Measurements from ENCODE around the gene SPACA4.

Gene SPACA4, protein sequence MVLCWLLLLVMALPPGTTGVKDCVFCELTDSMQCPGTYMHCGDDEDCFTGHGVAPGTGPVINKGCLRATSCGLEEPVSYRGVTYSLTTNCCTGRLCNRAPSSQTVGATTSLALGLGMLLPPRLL

DNA sequence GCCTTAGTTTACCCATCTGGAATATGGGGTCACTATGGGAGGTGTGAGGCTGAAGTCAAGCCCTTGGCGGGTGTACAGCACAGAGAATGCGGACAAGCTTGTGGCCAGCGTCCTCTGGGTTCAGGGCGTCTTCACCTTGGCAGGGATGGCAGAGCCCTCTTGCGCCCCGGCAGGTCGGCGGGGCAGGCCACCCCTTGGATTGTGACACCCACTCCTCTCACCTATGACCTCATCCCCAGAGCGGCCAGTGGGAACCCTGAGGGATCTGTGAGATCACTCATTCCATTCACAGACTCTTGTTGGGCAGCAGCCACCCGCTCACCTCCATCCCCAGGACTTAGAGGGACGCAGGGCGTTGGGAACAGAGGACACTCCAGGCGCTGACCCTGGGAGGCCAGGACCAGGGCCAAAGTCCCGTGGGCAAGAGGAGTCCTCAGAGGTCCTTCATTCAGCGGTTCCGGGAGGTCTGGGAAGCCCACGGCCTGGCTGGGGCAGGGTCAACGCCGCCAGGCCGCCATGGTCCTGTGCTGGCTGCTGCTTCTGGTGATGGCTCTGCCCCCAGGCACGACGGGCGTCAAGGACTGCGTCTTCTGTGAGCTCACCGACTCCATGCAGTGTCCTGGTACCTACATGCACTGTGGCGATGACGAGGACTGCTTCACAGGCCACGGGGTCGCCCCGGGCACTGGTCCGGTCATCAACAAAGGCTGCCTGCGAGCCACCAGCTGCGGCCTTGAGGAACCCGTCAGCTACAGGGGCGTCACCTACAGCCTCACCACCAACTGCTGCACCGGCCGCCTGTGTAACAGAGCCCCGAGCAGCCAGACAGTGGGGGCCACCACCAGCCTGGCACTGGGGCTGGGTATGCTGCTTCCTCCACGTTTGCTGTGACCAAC lies at the start of gene SPACA4:
SPACA4 (plus strand) TSS at position 280 of the 896 bp plus-strand sequence; CDS start at position 517, 237 bp downstream.
- H3K36me3 ChIP-seq, result no peaks in the 10 kb centered on the region
- peaks cover 0 to under 1% (median 0%) of the 10 kb centered on the region in 11 experiments; a peak in 1 of 22 replicates for H4K20me1 ChIP-seq
- H3K27ac ChIP-seq, result no peak within 1 kb of the TSS; a peak in 1 of 22 replicates
- no peak for TF ChIP-seq Cebpa-rat (IDR thresholded peaks at IDR 0.05)
- H3K4me1 ChIP-seq, result peaks cover 8 to 23% (median 13%) of the 10 kb centered on the region in 10 experiments; a peak in 17 of 20 replicates
- no peak within 1 kb of the TSS for H3K4me3 ChIP-seq
- H3K9me3 ChIP-seq (replicated peaks in 1 of 11), result no peaks in the 10 kb centered on the region
- H3K27me3 ChIP-seq, result no peaks in the 10 kb centered on the region
- no peak within 1 kb of the TSS for H3K4me2 ChIP-seq
- peak within 1 kb of the TSS in 4 of 11 experiments; percentile 3 to 12 (median 8); a peak in 2 of 22 replicates for H3K9ac ChIP-seq

DNA sequence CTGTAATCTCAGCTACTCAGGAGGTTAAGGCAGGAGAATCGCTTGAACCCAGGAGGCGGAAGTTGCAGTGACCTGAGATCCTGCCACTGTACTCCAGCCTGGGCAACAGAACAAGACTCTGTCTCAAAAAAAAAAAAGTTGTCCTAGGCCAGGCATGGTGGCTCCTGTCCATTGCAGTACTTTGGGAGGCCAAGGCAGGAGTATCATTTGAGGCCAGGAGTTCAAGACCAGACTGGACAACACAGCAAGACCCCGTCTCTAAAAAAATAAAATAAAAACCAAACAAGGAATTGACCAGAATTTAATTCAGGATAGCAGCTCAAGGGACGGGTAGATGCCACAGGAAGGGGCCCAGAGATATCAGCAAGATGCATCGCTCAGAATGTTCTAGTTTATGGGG lies 49.7 kb upstream of the SPACA4 start:
- Histone ChIP-seq H3K9me3 (replicated peaks in 1 of 11) (no peaks in the 10 kb centered on the region), H4K20me1 (no peaks in the 10 kb centered on the region), H3K27ac (no peak overlapping the region), H3K9ac (no peak overlapping the region), H3K27me3 (peaks cover 0 to 12% (median 4%) of the 10 kb centered on the region in 11 experiments; a peak in 6 of 22 replicates), H3K36me3 (no peaks in the 10 kb centered on the region), H3K4me2 (no peak overlapping the region), H3K4me1 (peaks cover 0 to 17% (median 10%) of the 10 kb centered on the region in 10 experiments; a peak in 13 of 20 replicates), H3K4me3 (no peak overlapping the region)
- TF ChIP-seq Cebpa-rat (IDR thresholded peaks at IDR 0.05), result no peak

DNA sequence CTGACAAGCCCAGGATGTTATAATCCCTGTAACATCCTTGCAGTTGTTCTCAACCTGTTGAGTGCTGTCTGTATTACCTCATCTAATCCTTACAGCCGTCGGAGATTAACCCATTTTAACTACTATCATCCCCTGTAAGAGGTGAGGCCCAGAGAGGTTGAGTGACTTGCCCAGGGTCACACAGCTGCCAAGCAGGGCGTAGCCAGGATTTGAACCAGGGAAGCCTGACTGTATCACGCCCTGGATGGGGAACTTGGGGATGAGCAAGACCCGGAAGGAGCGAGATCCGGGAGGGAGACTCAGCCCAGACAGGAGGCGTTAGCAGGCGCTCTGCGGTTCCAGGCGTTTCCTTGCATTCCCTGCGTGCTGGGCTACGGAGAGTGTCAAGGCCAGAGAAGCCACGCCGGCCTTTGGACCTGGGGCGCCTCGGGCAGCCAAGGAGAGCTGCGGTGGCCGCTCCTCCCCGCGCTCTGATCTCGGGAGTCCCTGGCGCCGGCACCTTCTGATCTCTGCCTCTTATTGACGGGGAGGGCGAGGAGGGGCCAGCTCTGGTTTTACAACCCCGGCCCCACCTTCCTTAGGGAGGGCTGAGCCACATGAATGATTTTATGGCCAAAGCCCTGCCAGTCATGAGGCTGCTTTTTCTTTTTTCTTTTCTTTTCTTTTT lies 48.4 kb upstream of the SPACA4 start:
- no peaks in the 10 kb centered on the region for H3K36me3 ChIP-seq
- peaks cover 0 to 20% (median 12%) of the 10 kb centered on the region in 10 experiments; a peak in 15 of 20 replicates for H3K4me1 ChIP-seq
- peak overlapping the region in 5 of 11 experiments; percentile 24 to 58 (median 35); a peak in 9 of 22 replicates for H3K27ac ChIP-seq
- H3K9me3 ChIP-seq (replicated peaks in 1 of 11), result no peaks in the 10 kb centered on the region
- peak overlapping the region in 4 of 10 experiments; percentile 18 to 35 (median 20); a peak in 3 of 20 replicates for H3K4me3 ChIP-seq
- H3K9ac ChIP-seq, result peak overlapping the region in 9 of 11 experiments; percentile 1 to 65 (median 43); a peak in 11 of 22 replicates
- no peaks in the 10 kb centered on the region for H4K20me1 ChIP-seq
- H3K27me3 ChIP-seq, result peaks cover 0 to 12% (median 4%) of the 10 kb centered on the region in 11 experiments; a peak in 6 of 22 replicates
- peak overlapping the region; percentile 13 to 79 (median 61); a peak in 21 of 22 replicates for H3K4me2 ChIP-seq
- TF ChIP-seq Cebpa-rat (IDR thresholded peaks at IDR 0.05), result no peak

DNA sequence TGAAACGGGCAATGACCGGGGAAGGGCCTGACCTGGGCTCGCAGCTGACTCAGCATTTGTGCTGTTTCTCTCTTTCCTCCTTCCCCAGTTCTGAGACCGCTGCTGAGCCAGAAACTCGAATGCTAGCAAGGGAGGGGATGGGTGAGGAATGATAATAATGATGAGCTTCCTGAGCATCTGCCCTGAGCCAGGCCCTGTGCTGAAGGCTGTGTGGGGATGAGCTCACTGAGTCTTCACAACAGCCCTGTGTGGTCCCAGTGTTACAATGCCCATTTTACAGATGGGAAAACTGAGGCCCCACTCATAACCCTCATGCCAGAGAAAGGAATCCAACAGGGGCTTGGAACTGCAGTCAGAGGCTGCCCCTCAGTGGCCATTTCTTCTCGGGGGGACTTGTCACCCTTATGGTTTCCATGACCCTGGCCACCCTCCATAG lies 46.4 kb upstream of the SPACA4 start:
- TF ChIP-seq Cebpa-rat (IDR thresholded peaks at IDR 0.05), result no peak
- H3K4me1 ChIP-seq, result peaks cover 0 to 34% (median 24%) of the 10 kb centered on the region in 10 experiments; a peak in 16 of 20 replicates
- H4K20me1 ChIP-seq, result no peaks in the 10 kb centered on the region
- peaks cover 0 to 12% (median 4%) of the 10 kb centered on the region in 11 experiments; a peak in 6 of 22 replicates for H3K27me3 ChIP-seq
- H3K27ac ChIP-seq, result no peak overlapping the region
- H3K9ac ChIP-seq, result no peak overlapping the region
- H3K4me3 ChIP-seq, result no peak overlapping the region
- no peaks in the 10 kb centered on the region for H3K9me3 ChIP-seq (replicated peaks in 1 of 11)
- no peaks in the 10 kb centered on the region for H3K36me3 ChIP-seq
- H3K4me2 ChIP-seq, result no peak overlapping the region

DNA sequence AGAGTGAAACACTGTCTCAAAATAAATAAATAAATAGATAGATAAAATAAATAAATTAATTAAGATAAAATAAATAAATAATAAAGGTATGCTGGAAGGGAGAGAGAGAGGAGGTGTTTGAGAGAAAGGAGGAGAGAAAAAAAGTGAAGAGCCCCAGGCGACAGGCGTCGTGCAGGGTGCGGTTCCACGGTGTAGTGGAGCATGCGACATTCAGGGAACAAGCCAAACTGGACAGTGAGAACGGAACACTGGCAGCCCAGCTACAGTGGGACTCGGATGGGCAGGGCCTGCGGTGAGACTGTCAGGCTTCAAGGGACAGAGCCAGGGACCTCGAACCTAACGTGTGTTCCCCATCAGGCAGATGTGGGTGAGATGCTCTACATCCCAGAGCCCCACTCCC lies 45.1 kb upstream of the SPACA4 start:
- peaks cover 0 to 12% (median 4%) of the 10 kb centered on the region in 11 experiments; a peak in 6 of 22 replicates for H3K27me3 ChIP-seq
- no peak overlapping the region for H3K4me3 ChIP-seq
- H3K9me3 ChIP-seq (replicated peaks in 1 of 11), result no peaks in the 10 kb centered on the region
- no peak overlapping the region for H3K9ac ChIP-seq
- no peak overlapping the region for H3K4me2 ChIP-seq
- no peaks in the 10 kb centered on the region for H3K36me3 ChIP-seq
- TF ChIP-seq Cebpa-rat (IDR thresholded peaks at IDR 0.05), result no peak
- no peak overlapping the region for H3K27ac ChIP-seq
- H4K20me1 ChIP-seq, result no peaks in the 10 kb centered on the region
- H3K4me1 ChIP-seq, result peaks cover 0 to 34% (median 24%) of the 10 kb centered on the region in 10 experiments; a peak in 16 of 20 replicates

DNA sequence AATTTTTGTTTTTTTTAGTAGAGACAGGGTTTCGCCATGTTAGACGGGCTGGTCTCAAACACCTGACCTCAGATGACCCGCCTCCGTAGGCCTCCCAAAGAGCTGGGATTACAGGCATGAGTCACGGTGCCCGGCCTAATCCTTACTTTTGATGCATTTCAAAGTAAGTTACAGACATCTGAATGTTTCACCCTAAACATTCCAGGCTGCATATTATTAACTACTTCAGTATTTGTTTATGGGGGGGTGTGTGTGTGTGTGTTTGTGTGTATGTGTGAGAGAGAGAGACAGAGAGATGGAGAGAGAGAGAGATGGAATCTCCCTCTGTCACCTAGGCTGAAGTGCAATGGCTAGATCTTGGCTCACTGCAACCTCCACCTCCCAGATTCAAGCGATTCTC lies 41.5 kb upstream of the SPACA4 start:
- Histone ChIP-seq H3K36me3 (no peaks in the 10 kb centered on the region), H3K4me3 (no peak overlapping the region), H3K9me3 (replicated peaks in 1 of 11) (no peaks in the 10 kb centered on the region), H3K27ac (no peak overlapping the region; a peak in 1 of 22 replicates), H3K27me3 (no peaks in the 10 kb centered on the region), H3K4me2 (no peak overlapping the region), H3K9ac (no peak overlapping the region), H4K20me1 (no peaks in the 10 kb centered on the region; a peak in 1 of 22 replicates), H3K4me1 (peaks cover 10 to 44% (median 33%) of the 10 kb centered on the region in 10 experiments)
- no peak for TF ChIP-seq Cebpa-rat (IDR thresholded peaks at IDR 0.05)

DNA sequence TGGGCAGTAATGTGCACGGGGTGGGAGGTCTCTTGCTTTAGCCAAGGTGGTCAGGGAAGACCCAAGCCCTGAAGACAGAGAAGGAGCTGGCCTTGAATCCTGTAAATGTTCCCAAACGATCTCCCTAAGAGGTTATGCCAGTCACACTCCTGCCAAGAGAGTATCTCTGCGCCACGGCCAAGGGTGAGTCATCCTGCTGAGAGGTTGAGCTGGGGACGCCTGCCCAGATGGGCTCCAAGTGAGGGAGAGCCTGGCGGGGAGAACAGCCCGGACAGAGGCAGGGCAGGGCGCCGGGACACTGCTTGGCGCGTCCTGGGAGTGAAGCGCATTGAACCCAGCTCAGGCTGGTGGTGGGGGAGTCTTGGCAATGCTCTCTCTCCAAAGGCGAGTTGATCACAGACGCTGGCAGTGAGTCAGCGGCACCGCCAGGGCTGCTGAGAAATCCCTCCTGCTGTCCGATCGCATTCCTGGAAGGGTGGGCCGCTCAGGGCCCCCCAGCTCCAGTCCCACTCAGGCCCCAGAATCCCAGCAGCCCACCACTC lies 38.1 kb upstream of the SPACA4 start:
- H3K4me3 ChIP-seq, result no peak overlapping the region
- H4K20me1 ChIP-seq, result no peaks in the 10 kb centered on the region; a peak in 1 of 22 replicates
- H3K4me1 ChIP-seq, result peaks cover 10 to 36% (median 29%) of the 10 kb centered on the region in 10 experiments
- H3K9me3 ChIP-seq (replicated peaks in 1 of 11), result no peaks in the 10 kb centered on the region
- H3K36me3 ChIP-seq, result no peaks in the 10 kb centered on the region
- no peak overlapping the region for H3K27ac ChIP-seq
- H3K27me3 ChIP-seq, result no peaks in the 10 kb centered on the region
- H3K9ac ChIP-seq, result no peak overlapping the region
- H3K4me2 ChIP-seq, result peak overlapping the region in 7 of 11 experiments; percentile 35 to 62 (median 48); a peak in 10 of 22 replicates
- no peak for TF ChIP-seq Cebpa-rat (IDR thresholded peaks at IDR 0.05)

DNA sequence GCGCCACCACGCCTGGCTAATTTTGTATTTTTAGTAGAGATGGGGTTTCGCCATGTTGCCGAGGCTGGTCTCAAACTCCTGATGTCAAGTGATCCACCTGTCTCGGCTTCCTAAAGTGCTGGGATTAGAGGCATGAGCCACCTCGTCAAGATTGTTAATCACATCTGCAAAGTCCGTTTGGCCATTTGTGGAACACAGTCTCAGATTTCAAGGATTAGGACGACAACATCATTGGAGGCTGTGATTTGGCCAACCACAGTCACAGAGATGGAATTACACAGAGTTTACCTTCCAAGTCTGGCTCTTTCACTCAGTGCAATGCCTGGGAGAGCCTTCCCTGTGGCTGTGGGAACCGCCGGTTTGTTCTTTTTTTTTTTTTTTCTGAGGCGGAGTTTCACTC lies 36.7 kb upstream of the SPACA4 start:
- Histone ChIP-seq H3K9ac (no peak overlapping the region), H4K20me1 (no peaks in the 10 kb centered on the region; a peak in 1 of 22 replicates), H3K4me2 (no peak overlapping the region), H3K4me1 (peaks cover 10 to 32% (median 23%) of the 10 kb centered on the region in 10 experiments), H3K27ac (no peak overlapping the region), H3K36me3 (no peaks in the 10 kb centered on the region), H3K4me3 (no peak overlapping the region), H3K27me3 (no peaks in the 10 kb centered on the region), H3K9me3 (replicated peaks in 1 of 11) (no peaks in the 10 kb centered on the region)
- no peak for TF ChIP-seq Cebpa-rat (IDR thresholded peaks at IDR 0.05)

All from BLaER1 treated with 17β-estradiol and CSF1 and Interleukin-3, amounts not matched to agents 10 nM and 100 nM (cell line).